HUES64 (cell line): ENCODE results near the gene CDC42EP3.

Experiments
- H3K27ac ChIP-seq: 2 replicates; pipeline ENCODE4 v1.7.0; 2013; ENCODE audit warnings: low read depth, low read length, inconsistent platforms
- H3K27me3 ChIP-seq: 2 replicates; pipeline ENCODE4 v1.6.1; 2013; ENCODE audit warnings: mild to moderate bottlenecking, low read length; ENCODE audit not compliant: insufficient read depth
- H3K36me3 ChIP-seq: 2 replicates; pipeline ENCODE4 v1.6.1; 2013; ENCODE audit warnings: mild to moderate bottlenecking, low read length; ENCODE audit not compliant: insufficient read depth
- H3K4me1 ChIP-seq: 2 replicates; pipeline ENCODE4 v1.6.1; 2013; ENCODE audit warnings: mild to moderate bottlenecking, low read length, moderate library complexity; ENCODE audit not compliant: insufficient read depth
- H3K4me3 ChIP-seq: 2 replicates; pipeline ENCODE4 v1.5.1; 2013; ENCODE audit warnings: mild to moderate bottlenecking, low read length, moderate library complexity
- H3K9ac ChIP-seq: 2 replicates; pipeline ENCODE4 v1.6.1; 2013; ENCODE audit warnings: mild to moderate bottlenecking, low read depth, low read length
- H3K9me3 ChIP-seq: 2 replicates; pipeline ENCODE4 v1.6.1; 2013; ENCODE audit warnings: low read depth, low read length; ENCODE audit not compliant: insufficient read depth
- WGBS: fragments of 150-250, 120-280 bp; methylation state at CpG from one replicate; pipeline ENCODE4 v1.1.7; 2013; ENCODE audit warnings: missing lambda C conversion rate; 5-methylcytosine and 5-hydroxymethylcytosine counted together

The CDC42EP3 gene

GRCh38 chr2:37625796-37626571 lies 45.5 kb downstream of the CDC42EP3 start:
- Histone ChIP-seq H3K27ac (no peak overlapping the region), H3K27me3 (no peaks in the 10 kb centered on the region), H3K4me1 (no peaks in the 10 kb centered on the region), H3K9ac (no peak overlapping the region), H3K4me3 (no peak overlapping the region), H3K9me3 (no peaks in the 10 kb centered on the region), H3K36me3 (no peaks in the 10 kb centered on the region)
- WGBS: 95% methylated on average over 11 of the region's 11 CpGs

DNA sequence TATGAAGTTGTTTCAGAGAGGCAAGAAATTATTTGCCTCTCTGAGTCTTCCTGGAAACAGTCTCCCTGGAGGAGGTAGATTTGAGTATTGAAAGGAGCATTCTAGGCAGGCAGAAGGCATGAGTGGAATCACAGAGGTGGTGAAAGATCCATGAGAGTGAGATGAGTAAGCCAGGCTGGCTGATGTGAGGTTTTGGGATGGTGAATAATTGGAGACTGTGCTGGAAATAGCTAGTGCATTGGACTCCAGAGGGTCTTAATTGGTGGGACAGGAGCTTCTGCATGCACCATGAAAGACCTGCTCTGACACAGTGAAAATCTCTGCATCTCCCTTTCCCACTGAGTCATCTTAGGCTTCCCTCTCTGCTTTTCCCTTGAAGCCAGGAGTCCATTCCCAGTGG lies 46.3 kb downstream of the CDC42EP3 start:
- Histone ChIP-seq H3K9me3 (no peaks in the 10 kb centered on the region), H3K36me3 (no peaks in the 10 kb centered on the region), H3K4me1 (no peaks in the 10 kb centered on the region), H3K27me3 (no peaks in the 10 kb centered on the region), H3K4me3 (no peak overlapping the region), H3K27ac (no peak overlapping the region), H3K9ac (no peak overlapping the region)

GRCh38 chr2:37623971-37624900 lies 47.2 kb downstream of the CDC42EP3 start:
- 91% methylated on average over 5 of the region's 8 CpGs for WGBS
- no peaks in the 10 kb centered on the region for H3K4me1 ChIP-seq
- no peak overlapping the region for H3K9ac ChIP-seq
- no peaks in the 10 kb centered on the region for H3K36me3 ChIP-seq
- H3K27me3 ChIP-seq: no peaks in the 10 kb centered on the region
- H3K9me3 ChIP-seq: no peaks in the 10 kb centered on the region
- no peak overlapping the region for H3K27ac ChIP-seq
- H3K4me3 ChIP-seq: no peak overlapping the region

GRCh38 chr2:37623406-37623805 lies 48.0 kb downstream of the CDC42EP3 start:
- Histone ChIP-seq H3K4me3 (no peak overlapping the region), H3K27me3 (no peaks in the 10 kb centered on the region), H3K27ac (no peak overlapping the region), H3K36me3 (no peaks in the 10 kb centered on the region), H3K9me3 (no peaks in the 10 kb centered on the region), H3K4me1 (no peaks in the 10 kb centered on the region), H3K9ac (no peak overlapping the region)

GRCh38 chr2:37622450-37623100 lies 48.9 kb downstream of the CDC42EP3 start:
- WGBS: 98% methylated on average over 4 of the region's 4 CpGs
- no peaks in the 10 kb centered on the region for H3K9me3 ChIP-seq
- H3K27me3 ChIP-seq: no peaks in the 10 kb centered on the region
- no peaks in the 10 kb centered on the region for H3K36me3 ChIP-seq
- H3K27ac ChIP-seq: no peak overlapping the region
- H3K9ac ChIP-seq: no peak overlapping the region
- no peak overlapping the region for H3K4me3 ChIP-seq
- no peaks in the 10 kb centered on the region for H3K4me1 ChIP-seq

GRCh38 chr2:37621199-37621598 lies 50.2 kb downstream of the CDC42EP3 start:
- WGBS: no CpG with 5 or more reads among the region's 1 CpG
- H3K27me3 ChIP-seq: no peaks in the 10 kb centered on the region

DNA sequence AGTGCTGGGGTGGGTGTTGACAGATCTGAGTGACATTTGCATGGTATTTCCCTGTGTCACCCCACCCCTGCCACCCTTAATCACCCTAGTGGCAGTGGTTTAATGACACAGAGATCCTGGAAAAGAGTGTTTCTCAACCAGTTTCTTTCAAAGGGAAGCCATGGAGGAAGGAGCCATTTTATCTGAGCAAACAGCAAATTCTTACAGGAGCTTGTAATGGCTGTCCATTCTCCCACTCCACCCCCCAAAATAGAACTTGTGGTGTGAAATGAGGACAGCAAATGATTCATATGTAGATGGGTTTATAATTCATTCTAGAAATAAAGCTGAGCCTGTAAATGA lies 51.5 kb downstream of the CDC42EP3 start:
- H3K36me3 ChIP-seq: no peaks in the 10 kb centered on the region
- no peak overlapping the region for H3K4me3 ChIP-seq
- H3K4me1 ChIP-seq: no peaks in the 10 kb centered on the region
- H3K9ac ChIP-seq: no peak overlapping the region
- no peaks in the 10 kb centered on the region for H3K27me3 ChIP-seq
- H3K27ac ChIP-seq: no peak overlapping the region
- H3K9me3 ChIP-seq: no peaks in the 10 kb centered on the region

More at GRCh38 chr2:37621199-37621598, 50.2 kb downstream of the CDC42EP3 start:
- Histone ChIP-seq H3K9me3 (no peaks in the 10 kb centered on the region), H3K4me3 (no peak overlapping the region), H3K4me1 (no peaks in the 10 kb centered on the region), H3K9ac (no peak overlapping the region), H3K27ac (no peak overlapping the region), H3K36me3 (no peaks in the 10 kb centered on the region)

DNA sequence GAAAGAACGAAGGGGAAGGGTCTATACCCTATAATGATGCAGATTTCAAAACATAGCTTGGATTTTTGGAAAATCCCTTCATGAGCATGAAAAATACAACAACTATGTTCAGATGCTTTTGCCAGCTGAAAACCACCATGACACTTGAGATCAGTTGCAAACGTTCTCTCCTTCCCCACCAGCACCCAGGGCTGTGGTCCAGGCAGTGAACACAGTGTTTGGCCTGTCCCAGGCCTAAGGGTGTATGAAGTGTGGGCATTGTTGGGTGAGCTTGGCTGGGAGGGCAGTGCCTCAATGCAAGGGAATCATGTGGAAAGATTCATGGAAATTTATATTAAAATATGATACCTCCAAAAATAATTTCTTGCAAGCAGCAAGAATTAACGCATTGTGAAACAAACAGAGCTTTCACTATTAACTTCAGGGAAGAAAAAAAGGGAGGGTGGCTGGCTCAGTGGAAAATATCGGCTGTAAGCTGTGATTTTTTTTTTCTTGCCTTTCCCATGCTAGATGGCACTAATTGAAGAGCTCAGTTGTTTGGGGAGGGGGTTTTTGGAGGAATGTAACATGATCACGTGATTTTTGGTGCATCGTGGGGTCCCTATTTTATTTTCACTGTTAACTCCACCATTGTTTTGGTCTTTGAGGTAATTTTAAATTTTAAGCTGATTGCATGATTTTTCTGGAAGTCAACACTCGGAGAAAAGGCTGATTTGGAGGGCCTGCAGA lies 52.0 kb downstream of the CDC42EP3 start:
- Histone ChIP-seq H3K9me3 (no peaks in the 10 kb centered on the region), H3K27ac (no peak overlapping the region), H3K36me3 (no peaks in the 10 kb centered on the region), H3K4me1 (no peaks in the 10 kb centered on the region), H3K4me3 (no peak overlapping the region), H3K9ac (no peak overlapping the region), H3K27me3 (no peaks in the 10 kb centered on the region)
- 87% methylated on average over 5 of the region's 7 CpGs for WGBS

DNA sequence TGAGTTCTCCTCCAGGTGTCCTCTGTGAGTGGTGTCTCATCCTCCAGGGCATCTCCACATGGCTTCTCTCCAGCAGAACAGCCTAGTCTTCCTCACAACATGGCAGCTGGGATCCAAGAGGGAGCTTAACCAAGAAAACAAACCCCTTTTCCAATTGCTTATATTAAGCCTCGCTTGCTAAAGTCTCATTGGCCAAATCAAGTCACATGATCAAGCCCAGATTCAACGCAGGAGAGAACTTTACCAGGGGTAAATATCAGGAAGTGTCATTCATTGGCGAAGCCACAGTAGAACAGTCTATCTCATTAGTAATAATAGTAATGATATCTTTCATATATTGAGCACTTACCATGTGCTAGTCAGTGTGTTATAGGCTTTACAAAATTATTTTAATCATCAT lies 53.1 kb downstream of the CDC42EP3 start:
- no peaks in the 10 kb centered on the region for H3K9me3 ChIP-seq
- H3K27me3 ChIP-seq: no peaks in the 10 kb centered on the region
- no peaks in the 10 kb centered on the region for H3K4me1 ChIP-seq
- no peak overlapping the region for H3K9ac ChIP-seq
- no peak overlapping the region for H3K27ac ChIP-seq
- no peaks in the 10 kb centered on the region for H3K36me3 ChIP-seq
- 89% methylated on average over 2 of the region's 3 CpGs for WGBS
- no peak overlapping the region for H3K4me3 ChIP-seq

DNA sequence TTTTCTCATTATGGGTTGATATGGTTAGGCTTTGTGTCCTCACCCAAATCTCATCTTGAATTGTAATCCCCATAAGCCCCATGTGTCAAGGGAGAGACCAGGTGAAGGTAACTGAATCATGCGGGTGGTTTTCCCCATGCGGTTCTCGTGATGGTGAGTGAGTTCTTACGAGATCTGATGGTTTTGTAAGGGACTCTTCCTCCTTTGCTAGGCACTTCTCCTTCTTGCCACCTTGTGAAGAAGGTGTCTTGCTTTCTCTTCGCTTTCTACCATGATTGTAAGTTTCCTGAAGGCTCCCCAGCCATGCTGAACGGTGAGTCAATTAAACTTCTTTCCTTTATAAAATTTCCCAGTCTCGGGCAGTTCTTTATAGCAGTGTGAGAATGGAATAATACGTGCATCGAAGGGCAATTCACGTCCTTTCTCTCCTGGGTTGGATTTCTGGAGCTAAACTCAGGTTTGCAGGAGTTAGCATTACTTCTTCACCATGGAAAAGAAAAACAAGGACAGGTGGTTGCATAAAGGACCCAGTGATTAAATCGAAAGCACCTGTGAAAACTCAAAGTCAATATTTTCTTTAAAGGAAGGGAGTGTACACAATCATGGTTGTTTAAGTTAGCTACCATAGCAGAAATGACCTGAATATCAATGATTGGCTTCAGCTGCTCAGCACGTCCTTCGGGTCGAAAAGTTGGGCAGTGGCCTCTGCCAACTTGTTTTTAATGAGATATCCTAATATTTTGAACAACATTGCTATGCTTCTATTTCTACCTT lies 54.1 kb downstream of the CDC42EP3 start:
- WGBS: 91% methylated on average over 14 of the region's 14 CpGs
- no peak overlapping the region for H3K4me3 ChIP-seq
- H3K4me1 ChIP-seq: no peaks in the 10 kb centered on the region
- H3K9me3 ChIP-seq: no peaks in the 10 kb centered on the region
- no peaks in the 10 kb centered on the region for H3K27me3 ChIP-seq
- H3K36me3 ChIP-seq: no peaks in the 10 kb centered on the region
- no peak overlapping the region for H3K9ac ChIP-seq
- no peak overlapping the region for H3K27ac ChIP-seq
